ENCODE data around the gene STUB1. TPM values are rescaled to one million over a fixed set of nuclear protein-coding genes. Genes with fewer than 3 reads are reported as not detected.

STUB1 gene
- total RNA-seq, 1 experiment from 2014 or later: 102 TPM

GRCh38 chr16:672851-673250, 7.4 kb upstream of the STUB1 start:
- intact Hi-C loops (cut with micrococcal nuclease; ENCODE audit: unreplicated experiment): no loop called here
- H3K4me1 Mint-ChIP-seq (ENCODE audit: low read depth, unreplicated experiment): peaks cover 6% of the 10 kb centered on the region
- H3K27me3 Mint-ChIP-seq (ENCODE audit: unreplicated experiment): no peaks in the 10 kb centered on the region
- TF ChIP-seq CTCF (IDR thresholded peaks at IDR 0.05; ENCODE audit: unreplicated experiment): no peak
- DNase-seq: no peak
- H3K4me3 Mint-ChIP-seq (ENCODE audit: low read depth, unreplicated experiment): no peak overlapping the region
- peaks cover 73% of the 10 kb centered on the region for H3K36me3 Mint-ChIP-seq (ENCODE audit: insufficient read depth, unreplicated experiment)
- CTCF ChIA-PET: no interaction called here
- no peak overlapping the region for H3K27ac Mint-ChIP-seq (ENCODE audit: unreplicated experiment)
- BruUV-seq (replicated peaks): no TSS peak
- H3K9me3 Mint-ChIP-seq (ENCODE audit: low read depth, unreplicated experiment): no peaks in the 10 kb centered on the region

- CTCF ChIA-PET: no interaction called here
- no peak for DNase-seq
- peaks cover 67% of the 10 kb centered on the region for H3K36me3 Mint-ChIP-seq (ENCODE audit: insufficient read depth, unreplicated experiment)
- intact Hi-C loops (cut with micrococcal nuclease; ENCODE audit: unreplicated experiment): no loop called here
- H3K4me3 Mint-ChIP-seq (ENCODE audit: low read depth, unreplicated experiment): no peak overlapping the region
- TSS peak; percentile 26 for BruUV-seq (replicated peaks)
- no peak overlapping the region for H3K27ac Mint-ChIP-seq (ENCODE audit: unreplicated experiment)
- no peaks in the 10 kb centered on the region for H3K9me3 Mint-ChIP-seq (ENCODE audit: low read depth, unreplicated experiment)
- no peaks in the 10 kb centered on the region for H3K27me3 Mint-ChIP-seq (ENCODE audit: unreplicated experiment)
- H3K4me1 Mint-ChIP-seq (ENCODE audit: low read depth, unreplicated experiment): peaks cover 6% of the 10 kb centered on the region
- no peak for TF ChIP-seq CTCF (IDR thresholded peaks at IDR 0.05; ENCODE audit: unreplicated experiment)
Observed at GRCh38 chr16:673399-673991, 6.7 kb upstream of the STUB1 start.

GRCh38 chr16:674214-674881, 5.9 kb upstream of the STUB1 start:
- peaks cover 6% of the 10 kb centered on the region for H3K4me1 Mint-ChIP-seq (ENCODE audit: low read depth, unreplicated experiment)
- no peak overlapping the region for H3K27ac Mint-ChIP-seq (ENCODE audit: unreplicated experiment)
- no peak overlapping the region for H3K4me3 Mint-ChIP-seq (ENCODE audit: low read depth, unreplicated experiment)
- BruUV-seq (replicated peaks): no TSS peak
- H3K9me3 Mint-ChIP-seq (ENCODE audit: low read depth, unreplicated experiment): no peaks in the 10 kb centered on the region
- no peak for TF ChIP-seq CTCF (IDR thresholded peaks at IDR 0.05; ENCODE audit: unreplicated experiment)
- intact Hi-C loops (cut with micrococcal nuclease; ENCODE audit: unreplicated experiment): no loop called here
- peaks cover 65% of the 10 kb centered on the region for H3K36me3 Mint-ChIP-seq (ENCODE audit: insufficient read depth, unreplicated experiment)
- DNase-seq: no peak
- H3K27me3 Mint-ChIP-seq (ENCODE audit: unreplicated experiment): no peaks in the 10 kb centered on the region
- CTCF ChIA-PET: interaction anchor here (0.8 kb wide), 1 partner anchor 38 kb away, joined by 3 read pairs; no protein-coding TSS in a partner anchor

GRCh38 chr16:674968-675883, 5.0 kb upstream of the STUB1 start, which contains the start of gene RHBDL1:
Gene RHBDL1 (plus strand): TSS chr16:675671. CDS start chr16:675791, 120 bp downstream.
- H3K27me3 Mint-ChIP-seq (ENCODE audit: unreplicated experiment): no peaks in the 10 kb centered on the region
- peak; percentile 51 for DNase-seq
- TF ChIP-seq CTCF (IDR thresholded peaks at IDR 0.05; ENCODE audit: unreplicated experiment): no peak
- H3K4me3 Mint-ChIP-seq (ENCODE audit: low read depth, unreplicated experiment): peak within 1 kb of the TSS; percentile 59
- H3K36me3 Mint-ChIP-seq (ENCODE audit: insufficient read depth, unreplicated experiment): peaks cover 65% of the 10 kb centered on the region
- peaks cover 6% of the 10 kb centered on the region for H3K4me1 Mint-ChIP-seq (ENCODE audit: low read depth, unreplicated experiment)
- no TSS peak for BruUV-seq (replicated peaks)
- no peaks in the 10 kb centered on the region for H3K9me3 Mint-ChIP-seq (ENCODE audit: low read depth, unreplicated experiment)
- CTCF ChIA-PET: interaction anchor here (0.6 to 0.8 kb wide), 5 partner anchors 11 to 1031 kb away, joined by 3 to 7 read pairs (median 4); partner anchors contain the start of gene MAPK8IP3
- intact Hi-C loops (cut with micrococcal nuclease; ENCODE audit: unreplicated experiment): no loop called here
- H3K27ac Mint-ChIP-seq (ENCODE audit: unreplicated experiment): peak within 1 kb of the TSS; percentile 61
